H1 (cell line): ENCODE measurements around the gene MBOAT2.

Source experiments
- CREB1 ChIP-seq: IDR thresholded peaks from 2 replicates; pipeline ENCODE4 v1.6.1; 2012; ENCODE audit warnings: inconsistent platforms
- HDAC2 ChIP-seq, 2 experiments: fragments of 300-600 bp in 1 of 2; sonication (generic) in 1 of 2; IDR thresholded peaks; 2 replicates each; pipeline ENCODE4 v1.6.1; 2011 to 2012; ENCODE audit warnings: low read depth in 2 of 2, low read length in 2 of 2, mild to moderate bottlenecking in 2 of 2, moderate library complexity in 2 of 2, borderline replicate concordance in 1 of 2, inconsistent platforms in 1 of 2
- MAFK ChIP-seq: IDR thresholded peaks from 2 replicates; pipeline ENCODE4 v1.6.1; 2012; ENCODE audit warnings: low read depth, mild to moderate bottlenecking, improper control_type of control experiment, low read length
- TF ChIP-seq, protein P1 (sequence below), 3 experiments: IDR thresholded peaks; 1 replicate in 2 of 3; 2 replicates in 1 of 3; pipeline versions ENCODE4 v1.5.1 to v1.6.1; 2011; ENCODE audit warnings: low read length in 3 of 3, mild to moderate bottlenecking in 3 of 3, inconsistent platforms in 2 of 3, low read depth in 1 of 3, moderate library complexity in 1 of 3; ENCODE audit not compliant: insufficient read depth in 1 of 3; ENCODE audit errors: control extremely low read depth in 1 of 3

DNA sequence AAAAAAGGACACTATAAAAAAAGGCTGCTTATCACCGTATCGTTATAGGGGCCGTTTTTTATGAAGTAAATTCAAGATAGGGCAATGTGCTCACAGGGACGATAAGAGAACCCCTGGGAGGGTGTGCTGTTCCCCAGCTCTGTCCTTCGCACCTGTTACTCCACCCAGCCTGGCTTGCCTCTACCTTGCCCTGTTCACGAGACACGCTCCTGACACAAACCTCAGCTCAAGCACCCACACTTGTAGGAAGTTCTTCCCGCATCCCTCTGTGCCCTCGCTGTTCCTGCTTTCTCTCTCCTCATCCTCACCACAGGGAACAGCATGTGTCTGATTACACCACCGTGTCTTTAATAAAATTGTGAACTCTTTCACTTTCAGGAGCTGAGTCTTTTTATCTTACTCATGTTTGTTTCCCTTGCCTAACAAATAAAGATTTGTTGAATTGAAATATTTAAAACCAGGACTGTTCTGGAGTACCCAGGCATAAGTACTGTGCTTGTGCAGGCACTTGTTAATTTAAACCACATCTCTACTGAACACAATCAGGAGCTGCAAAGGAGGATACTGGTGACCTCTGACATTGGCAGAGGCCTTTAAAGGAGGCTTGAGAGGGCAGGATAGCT, 140.0 kb downstream of the MBOAT2 start:
- TF ChIP-seq HDAC2 (IDR thresholded peaks at IDR 0.05; ENCODE audit: borderline replicate concordance in 1 of 2, low read depth in 2 of 2, low read length in 2 of 2) (no peak), MAFK (no peak), CREB1 (no peak)
- TF ChIP-seq, protein P1, sequence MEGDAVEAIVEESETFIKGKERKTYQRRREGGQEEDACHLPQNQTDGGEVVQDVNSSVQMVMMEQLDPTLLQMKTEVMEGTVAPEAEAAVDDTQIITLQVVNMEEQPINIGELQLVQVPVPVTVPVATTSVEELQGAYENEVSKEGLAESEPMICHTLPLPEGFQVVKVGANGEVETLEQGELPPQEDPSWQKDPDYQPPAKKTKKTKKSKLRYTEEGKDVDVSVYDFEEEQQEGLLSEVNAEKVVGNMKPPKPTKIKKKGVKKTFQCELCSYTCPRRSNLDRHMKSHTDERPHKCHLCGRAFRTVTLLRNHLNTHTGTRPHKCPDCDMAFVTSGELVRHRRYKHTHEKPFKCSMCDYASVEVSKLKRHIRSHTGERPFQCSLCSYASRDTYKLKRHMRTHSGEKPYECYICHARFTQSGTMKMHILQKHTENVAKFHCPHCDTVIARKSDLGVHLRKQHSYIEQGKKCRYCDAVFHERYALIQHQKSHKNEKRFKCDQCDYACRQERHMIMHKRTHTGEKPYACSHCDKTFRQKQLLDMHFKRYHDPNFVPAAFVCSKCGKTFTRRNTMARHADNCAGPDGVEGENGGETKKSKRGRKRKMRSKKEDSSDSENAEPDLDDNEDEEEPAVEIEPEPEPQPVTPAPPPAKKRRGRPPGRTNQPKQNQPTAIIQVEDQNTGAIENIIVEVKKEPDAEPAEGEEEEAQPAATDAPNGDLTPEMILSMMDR (IDR thresholded peaks at IDR 0.05; ENCODE audit: control extremely low read depth in 1 of 3, insufficient read depth in 1 of 3, low read depth in 1 of 3, low read length in 3 of 3), result no peak
